ENCODE data around the gene MTHFS.
A peak's percentile ranks its signal among the peaks of the same experiment; 100 is the strongest.

Gene MTHFS

GRCh38 chr15:79853492-79854328 lies 43.1 kb downstream of the MTHFS start:
- H3K4me3 ChIP-seq (replicated peaks; ENCODE audit: low read depth, low read length): no peak overlapping the region

GRCh38 chr15:79849789-79850188 lies 47.0 kb downstream of the MTHFS start:
- TF ChIP-seq CTCF (IDR thresholded peaks at IDR 0.05; ENCODE audit: low read depth, low read length, missing control alignments): peak; percentile 65
- no peak for DNase-seq (ENCODE audit: extremely low read depth, low read depth)

More at GRCh38 chr15:79853492-79854328, 43.1 kb downstream of the MTHFS start:
- DNase-seq (ENCODE audit: extremely low read depth, low read depth): peak; percentile 85
- TF ChIP-seq CTCF (IDR thresholded peaks at IDR 0.05; ENCODE audit: low read depth, low read length, missing control alignments): peak; percentile 99

GRCh38 chr15:79846539-79846938 lies 50.3 kb downstream of the MTHFS start:
- DNase-seq (ENCODE audit: extremely low read depth, low read depth): no peak
- no peak overlapping the region for H3K4me3 ChIP-seq (replicated peaks; ENCODE audit: low read depth, low read length)
- TF ChIP-seq CTCF (IDR thresholded peaks at IDR 0.05; ENCODE audit: low read depth, low read length, missing control alignments): no peak

More at GRCh38 chr15:79849789-79850188, 47.0 kb downstream of the MTHFS start:
- no peak overlapping the region for H3K4me3 ChIP-seq (replicated peaks; ENCODE audit: low read depth, low read length)

- H3K4me3 ChIP-seq (replicated peaks; ENCODE audit: low read depth, low read length): no peak overlapping the region
- no peak for TF ChIP-seq CTCF (IDR thresholded peaks at IDR 0.05; ENCODE audit: low read depth, low read length, missing control alignments)
- no peak for DNase-seq (ENCODE audit: extremely low read depth, low read depth)
Observed at GRCh38 chr15:79844221-79844620, 52.6 kb downstream of the MTHFS start.

- no peak for TF ChIP-seq CTCF (IDR thresholded peaks at IDR 0.05; ENCODE audit: low read depth, low read length, missing control alignments)
- DNase-seq (ENCODE audit: extremely low read depth, low read depth): no peak
Observed at GRCh38 chr15:79837846-79838245, 59.0 kb downstream of the MTHFS start.

GRCh38 chr15:79834495-79834894 lies 62.3 kb downstream of the MTHFS start:
- TF ChIP-seq CTCF (IDR thresholded peaks at IDR 0.05; ENCODE audit: low read depth, low read length, missing control alignments): no peak
- DNase-seq (ENCODE audit: extremely low read depth, low read depth): no peak
- no peak overlapping the region for H3K4me3 ChIP-seq (replicated peaks; ENCODE audit: low read depth, low read length)

More at GRCh38 chr15:79837846-79838245, 59.0 kb downstream of the MTHFS start:
- no peak overlapping the region for H3K4me3 ChIP-seq (replicated peaks; ENCODE audit: low read depth, low read length)

Data from HFF-Myc (cell line).